GM19239 (cell line): ENCODE results near the gene LGALS7.
"Not testable (repeated sequence)": the region's sequence is repeated elsewhere in the genome, so short reads cannot be mapped to it uniquely, and the experiment has no call there.

Experiments
- DNase-seq: peaks from one replicate; pipeline ENCODE4 v3.0.0; 2011; ENCODE audit warnings: low spot score; ENCODE audit not compliant: insufficient read length
- FAIRE-seq: peaks from 2 replicates; lab custom pipeline; 2011; peaks lifted over from hg19 to GRCh38; lab: Jason Lieb, UNC

The LGALS7 gene

DNA sequence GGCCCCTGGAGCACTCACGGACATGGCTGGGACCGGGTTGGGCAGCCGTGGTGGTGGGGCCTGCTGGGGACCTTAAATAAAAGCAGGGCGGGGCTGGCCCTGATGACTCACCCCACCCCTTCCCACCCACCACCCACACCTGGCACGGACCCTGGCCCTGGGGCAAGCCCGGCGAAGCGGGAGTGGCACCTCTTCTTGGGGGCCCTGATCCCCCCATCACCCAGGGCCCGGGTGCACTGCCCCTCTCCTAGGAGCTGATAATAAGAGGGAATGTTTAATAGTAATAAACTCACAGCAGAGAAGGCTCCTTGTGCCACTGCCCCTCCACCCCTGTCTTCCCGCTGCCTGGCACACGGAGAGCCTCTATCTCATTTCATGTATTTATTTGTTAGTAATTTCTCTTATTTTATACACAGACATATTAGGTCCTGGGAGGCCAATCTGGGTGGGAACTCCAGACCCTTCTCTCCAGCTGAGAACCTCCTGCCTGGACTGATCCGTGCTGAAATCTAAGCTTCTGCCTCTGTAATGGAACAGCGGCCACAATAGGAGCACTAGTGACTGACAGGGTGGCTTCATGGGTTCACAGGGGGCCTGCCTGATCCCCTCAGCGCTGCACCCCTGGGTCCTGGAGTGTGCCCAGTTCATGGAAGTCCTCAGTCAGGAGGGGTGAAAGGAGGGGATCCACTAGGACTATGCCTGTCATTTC lies at the start of gene LGALS7:
Gene LGALS7, minus strand, starts transcription at position 49 of the 709 bp plus-strand sequence. Its CDS starts 25 bp downstream, at position 24.
- FAIRE-seq (no peak), DNase-seq (no peak)

DNA sequence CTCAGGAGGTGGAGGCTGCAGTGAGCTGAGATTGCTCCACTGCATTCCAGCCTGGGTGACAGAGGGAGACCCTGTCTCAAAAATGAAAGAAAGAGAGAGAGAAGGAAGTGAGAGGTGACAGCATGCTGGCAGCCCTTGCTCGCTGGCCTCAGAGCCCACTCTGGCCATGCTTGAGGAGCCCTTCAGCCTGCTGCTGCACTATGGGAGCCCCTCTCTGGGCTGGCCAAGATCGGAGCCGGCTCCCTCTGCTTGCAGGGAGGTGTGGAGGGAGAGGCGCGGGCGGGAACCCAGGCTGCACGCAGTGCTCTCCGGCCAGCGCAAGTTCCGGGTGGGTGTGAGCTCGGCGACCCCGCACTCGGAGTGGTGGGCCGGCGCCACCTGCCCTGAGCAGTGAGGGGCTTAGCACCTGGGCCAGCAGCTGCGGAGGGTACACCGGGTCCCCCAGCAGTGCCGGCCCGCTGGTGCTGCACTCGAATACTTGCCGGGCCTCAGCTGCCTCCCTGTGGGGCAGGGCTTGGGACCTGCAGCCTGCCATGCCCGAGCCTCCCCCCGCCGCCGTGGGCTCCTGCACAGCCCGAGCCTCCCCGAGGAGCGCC lies 48.0 kb upstream of the LGALS7 start:
- DNase-seq, FAIRE-seq: not testable (repeated sequence)

DNA sequence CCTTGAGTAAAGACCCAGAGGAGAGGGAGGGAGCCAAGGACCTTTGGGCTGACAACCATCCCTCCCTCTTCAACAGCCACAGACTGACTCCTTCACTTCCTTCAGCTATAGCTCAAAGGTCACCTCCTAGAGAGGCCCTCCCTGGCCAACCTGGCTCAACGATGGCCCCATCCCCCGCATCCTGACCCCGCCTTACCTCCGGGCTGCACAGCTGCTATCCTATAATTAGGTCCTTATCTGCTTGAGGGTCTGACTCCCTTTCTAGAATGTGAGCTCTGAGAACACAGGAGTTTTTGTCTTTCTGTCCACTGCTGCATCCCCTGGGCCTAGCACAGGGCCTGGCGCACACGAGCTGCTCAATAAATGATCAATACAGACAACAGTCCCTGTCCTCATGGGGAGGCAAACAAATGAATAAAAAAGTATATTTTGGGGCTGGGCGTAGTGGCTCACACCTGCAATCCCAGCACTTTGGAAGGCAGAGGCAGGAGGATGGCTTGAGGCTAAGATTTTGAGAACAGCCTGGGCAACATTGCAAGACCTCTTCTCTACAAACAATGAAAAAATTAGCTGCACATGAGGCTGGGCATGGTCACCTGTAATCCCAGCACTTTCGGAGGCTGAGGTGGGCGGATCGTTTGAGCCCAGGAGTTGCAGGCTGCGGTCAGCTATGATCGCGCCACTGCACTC lies 46.1 kb upstream of the LGALS7 start:
- no peak for DNase-seq

DNA sequence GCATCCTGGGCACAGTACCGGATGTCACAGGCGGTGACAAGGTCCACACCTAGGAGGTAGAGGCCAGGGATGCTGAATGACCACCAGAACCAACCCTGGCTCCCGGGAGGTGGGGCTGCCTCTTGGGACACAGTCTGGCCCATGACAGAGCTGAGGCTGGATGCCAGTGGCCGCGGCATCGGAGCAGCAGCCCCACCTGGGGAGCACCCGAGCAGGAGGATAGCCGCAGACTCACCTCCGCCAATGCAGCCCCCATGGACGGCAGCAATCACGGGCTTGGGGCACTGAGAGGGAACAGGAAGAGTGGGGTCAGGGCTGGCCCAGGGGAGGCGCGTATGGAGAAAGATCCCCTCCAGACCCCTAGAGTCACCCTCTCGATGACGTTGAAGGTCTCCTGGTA lies 43.8 kb upstream of the LGALS7 start:
- no peak for DNase-seq
- FAIRE-seq, result no peak

More for the DNA sequence above, 46.1 kb upstream of the LGALS7 start:
- FAIRE-seq, result no peak

DNA sequence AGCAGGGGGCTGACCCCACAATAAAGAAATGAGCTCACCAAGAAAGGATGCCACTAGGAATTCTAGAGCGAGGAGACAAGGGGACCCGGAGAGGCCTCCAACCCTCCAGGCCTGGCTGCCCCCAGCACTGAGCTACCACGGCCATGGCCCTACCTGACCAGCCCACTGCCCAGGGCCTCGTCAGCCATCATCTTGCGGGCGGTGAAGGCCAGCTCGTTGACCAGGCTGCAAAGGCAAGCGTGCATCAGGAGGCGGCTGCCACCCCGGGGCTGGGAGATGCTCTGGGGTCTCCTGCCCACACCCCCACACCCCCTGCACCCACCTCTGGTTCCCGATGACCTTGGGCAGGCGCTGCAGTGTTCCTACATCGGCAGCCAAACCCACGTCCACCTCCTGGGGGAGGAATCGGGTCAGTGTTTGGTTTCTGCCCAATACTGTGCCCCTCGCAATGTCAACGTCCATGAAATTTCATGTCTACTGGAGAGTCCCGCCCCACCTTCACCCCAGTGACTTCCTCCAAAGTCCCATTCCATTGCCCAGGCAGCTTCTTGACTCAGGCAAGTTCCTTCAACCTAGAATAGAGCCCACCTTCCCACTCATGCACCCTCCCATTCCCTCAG lies 42.9 kb upstream of the LGALS7 start:
- FAIRE-seq (no peak), DNase-seq (no peak)

DNA sequence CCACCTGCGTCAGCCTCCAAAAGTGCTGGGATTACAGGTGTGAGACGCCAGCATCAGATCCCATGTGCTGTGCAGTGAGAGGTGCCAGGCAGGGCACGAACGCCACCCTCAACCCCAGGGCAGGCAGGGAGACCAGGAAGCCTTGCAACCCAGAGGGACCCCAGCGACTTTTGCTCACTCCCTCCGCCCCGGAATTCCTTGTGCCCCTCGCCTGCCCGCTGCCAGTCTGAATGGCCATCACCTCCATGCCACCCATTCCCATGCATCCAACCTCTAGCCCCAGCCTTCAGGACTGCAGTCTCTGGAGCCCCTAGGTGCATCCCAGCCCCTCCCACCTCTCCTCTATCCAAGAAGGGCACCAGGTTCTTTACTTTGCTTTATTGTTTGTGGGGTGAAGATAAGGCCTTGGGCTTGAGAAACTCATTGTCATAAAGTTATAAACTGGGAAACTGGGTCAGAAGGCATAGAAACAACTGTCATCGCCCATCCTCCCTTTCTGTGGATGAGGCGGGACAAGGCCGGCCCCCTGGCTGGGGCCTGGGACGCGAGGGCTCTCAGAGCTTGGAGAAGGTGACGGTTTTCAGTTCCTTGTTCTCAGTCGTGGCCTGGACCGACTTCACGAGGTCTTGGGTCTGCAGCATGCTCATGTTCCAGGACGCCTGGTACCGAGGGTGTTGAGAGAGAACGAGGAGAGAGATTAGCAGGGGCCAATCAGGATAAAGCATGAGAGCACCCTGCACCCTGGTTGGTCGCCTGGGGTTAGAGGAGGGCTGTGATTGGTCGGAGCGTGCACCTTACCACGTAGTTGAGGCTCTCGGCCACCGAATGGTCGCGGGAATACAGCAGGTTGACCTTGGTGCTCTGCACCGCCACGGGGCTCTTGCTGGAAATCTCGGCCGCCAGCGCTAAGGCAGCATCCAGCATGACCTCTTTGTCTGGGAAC lies 42.0 kb upstream of the LGALS7 start:
- DNase-seq, result no peak
- no peak for FAIRE-seq

DNA sequence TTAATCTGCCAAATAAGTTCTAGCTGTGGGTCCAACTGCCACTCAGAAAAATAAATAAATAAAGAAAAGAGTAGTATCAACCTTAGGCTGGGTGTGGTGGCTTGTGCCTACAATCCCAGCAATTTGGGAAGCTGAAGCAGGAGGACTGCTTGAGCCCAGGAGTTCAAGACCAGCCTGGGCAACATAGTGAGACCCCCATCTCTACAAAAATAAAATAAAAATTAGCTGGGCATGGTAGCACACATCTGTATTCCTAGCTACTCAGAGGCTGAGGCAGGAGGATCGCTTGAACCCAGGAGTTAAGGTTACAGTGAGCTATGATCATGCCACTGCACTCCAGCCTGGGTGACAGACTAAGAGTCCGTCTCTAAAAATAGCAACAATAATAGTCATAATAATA lies 40.6 kb upstream of the LGALS7 start:
- not testable (repeated sequence) for DNase-seq, FAIRE-seq

DNA sequence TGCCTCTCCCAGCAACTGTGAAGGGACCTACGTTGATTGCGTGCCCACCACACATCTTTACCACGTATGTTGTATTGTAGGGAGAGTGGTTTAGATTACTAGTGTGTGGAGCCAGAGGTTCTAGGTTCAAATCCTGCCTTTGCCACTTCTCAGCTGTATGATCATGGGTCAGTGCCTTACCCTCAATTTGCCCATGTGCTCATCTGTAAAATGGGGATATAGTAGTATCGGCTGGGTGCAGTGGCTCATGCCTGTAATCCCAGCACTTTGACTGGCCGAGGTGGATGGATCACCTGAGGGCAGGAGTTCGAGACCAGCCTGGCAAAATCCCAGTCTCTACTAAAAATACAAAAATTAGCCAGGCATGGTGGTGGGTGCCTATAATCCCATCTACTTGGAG lies 40.0 kb upstream of the LGALS7 start:
- DNase-seq, result no peak
- no peak for FAIRE-seq

DNA sequence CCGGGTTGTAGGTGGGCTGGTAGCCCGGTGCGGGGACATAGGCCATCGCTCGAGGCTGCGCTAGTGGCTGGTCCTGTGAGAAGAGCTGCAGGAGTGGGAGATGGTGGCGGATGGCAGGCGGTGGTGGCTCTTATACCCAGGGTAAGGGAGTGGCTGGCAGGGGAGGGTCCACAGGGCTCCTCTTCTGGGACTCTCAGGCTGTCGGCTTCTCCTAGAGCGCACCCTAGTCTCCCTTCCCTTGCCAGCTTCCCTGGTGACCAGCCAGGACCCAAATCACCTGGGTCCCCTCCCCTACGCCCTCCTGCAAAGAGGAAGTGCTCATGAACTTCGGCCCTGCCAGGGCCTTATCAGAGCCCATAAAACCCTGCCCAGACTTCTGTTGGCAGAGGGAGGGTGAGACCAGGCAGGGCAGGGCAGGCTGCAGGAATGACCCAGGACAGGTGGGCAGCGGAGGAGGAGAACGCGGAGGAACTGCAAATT lies 39.6 kb upstream of the LGALS7 start, which contains the start of gene LGALS4:
Gene LGALS4, minus strand, starts transcription at position 105 of the 480 bp plus-strand sequence. Its CDS starts 59 bp downstream, at position 46.
- DNase-seq (no peak), FAIRE-seq (no peak)

DNA sequence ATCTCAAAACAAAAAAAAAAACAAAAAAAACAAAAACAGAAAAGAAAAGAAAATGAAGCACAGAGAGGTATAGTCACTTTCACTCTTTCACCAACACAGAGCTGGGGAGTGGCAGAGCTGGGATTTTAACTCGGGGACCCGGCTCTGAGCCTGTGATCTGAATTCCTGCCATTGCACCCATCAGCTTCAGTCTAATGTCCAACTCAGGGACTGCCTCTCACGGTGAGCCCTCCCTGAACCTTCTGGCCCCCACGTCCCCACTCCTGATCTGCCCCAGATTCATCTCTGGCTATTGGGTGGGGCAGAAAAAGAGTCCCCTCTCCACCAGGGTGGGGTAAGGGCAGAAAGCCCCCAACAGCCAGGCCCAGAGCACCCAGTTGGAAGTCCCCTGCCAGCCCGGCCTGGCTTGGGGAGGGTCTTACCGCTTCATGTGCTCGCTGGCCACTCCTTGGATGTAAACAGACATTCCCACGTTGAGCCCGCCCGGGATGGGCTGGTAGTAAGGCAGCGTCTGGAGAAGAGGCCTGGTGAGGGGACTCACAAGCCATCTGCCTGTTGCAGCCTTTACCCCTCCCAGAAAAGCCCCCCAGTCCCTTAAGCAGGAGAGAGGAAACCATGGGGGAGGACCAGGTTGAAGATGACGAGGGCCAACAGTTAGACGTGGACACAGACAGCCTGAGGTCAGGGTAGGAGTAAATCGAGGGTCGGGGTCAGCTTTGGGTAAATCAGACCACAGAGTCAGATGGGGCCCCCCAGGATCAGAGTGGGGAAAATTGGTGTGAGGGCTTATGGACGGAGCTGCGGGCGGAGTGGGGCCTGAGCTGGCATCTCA lies 38.9 kb upstream of the LGALS7 start:
- FAIRE-seq, result no peak

DNA sequence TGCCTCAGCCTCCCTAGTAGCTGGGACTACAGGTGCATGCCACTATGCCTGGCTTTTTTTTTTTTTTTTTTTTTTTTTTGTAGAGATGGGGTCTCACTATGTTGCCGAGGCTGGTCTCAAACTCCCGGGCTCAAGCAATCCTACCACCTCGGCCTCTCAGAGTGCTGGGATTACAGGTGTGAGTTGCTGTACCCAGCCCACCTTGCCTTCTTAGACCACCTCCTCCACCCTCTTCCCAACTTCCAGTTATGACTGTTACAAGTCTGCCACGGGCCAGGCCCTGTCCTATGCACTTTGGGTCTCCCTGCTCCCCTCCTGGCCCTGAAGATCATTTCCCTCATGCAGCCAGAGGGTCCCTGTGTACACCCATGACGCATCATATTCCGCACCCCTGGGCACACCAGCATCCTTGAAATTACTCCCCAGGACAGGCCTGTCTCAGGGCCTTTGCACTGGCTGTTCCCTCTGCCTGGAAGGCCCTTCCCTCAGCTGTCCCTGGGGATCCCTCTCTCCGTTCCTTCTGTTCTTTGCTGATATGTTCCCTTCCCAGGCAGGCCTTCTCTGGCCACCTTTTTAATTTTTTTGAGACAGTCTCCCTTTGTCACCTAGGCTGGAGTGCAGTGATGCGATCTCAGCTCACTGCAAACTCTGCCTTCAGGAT lies 36.4 kb upstream of the LGALS7 start:
- DNase-seq, result no peak
- no peak for FAIRE-seq

More for the DNA sequence above, 38.9 kb upstream of the LGALS7 start:
- no peak for DNase-seq

DNA sequence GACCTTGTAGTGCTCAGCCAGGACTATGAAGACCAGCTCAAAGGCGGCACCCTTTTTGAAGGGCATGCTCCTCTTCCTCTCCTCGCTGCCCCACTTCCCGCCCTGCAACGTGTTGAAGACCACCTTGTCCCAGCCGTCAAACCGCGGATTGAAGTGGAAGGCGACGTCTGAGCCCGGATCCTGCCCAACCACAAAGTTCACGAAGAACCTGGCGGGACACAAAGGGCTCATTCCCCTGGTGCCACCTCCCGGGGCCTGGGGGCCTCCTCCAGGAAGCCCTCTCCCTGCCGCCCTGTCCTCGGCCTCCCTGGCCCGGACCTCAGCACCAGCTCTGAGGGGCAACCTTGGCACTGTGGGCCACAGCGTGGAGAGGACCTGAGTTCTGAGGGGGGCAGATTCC lies 35.4 kb upstream of the LGALS7 start:
- FAIRE-seq (no peak), DNase-seq (no peak)

DNA sequence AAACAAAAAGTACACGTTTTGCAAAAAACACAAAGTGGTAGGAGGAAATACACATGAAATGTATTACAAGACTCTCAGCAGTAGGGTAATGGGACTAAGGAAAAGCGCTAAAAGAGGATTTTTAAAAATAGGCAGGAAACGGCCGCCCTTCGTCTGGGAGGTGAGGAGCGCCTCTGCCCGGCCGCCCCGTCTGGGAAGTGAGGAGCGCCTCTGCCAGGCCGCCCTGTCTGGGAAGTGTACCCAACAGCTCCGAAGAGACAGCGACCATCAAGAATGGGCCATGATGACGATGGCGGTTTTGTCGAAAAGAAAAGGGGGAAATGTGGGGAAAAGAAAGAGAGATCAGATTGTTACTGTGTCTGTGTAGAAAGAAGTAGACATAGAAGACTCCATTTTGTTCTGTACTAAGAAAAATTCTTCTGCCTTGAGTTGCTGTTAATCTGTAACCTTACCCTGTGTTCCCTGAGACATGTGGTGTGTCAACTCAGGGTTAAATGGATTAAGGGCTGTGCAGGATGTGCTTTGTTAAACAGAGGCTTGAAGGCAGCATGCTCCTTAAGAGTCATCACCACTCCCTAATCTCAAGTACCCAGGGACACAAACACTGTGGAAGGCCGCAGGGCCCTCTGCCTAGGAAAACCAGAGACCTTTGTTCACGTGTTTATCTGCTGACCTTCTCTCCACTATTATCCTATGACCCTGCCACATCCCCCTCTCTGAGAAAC lies 34.2 kb upstream of the LGALS7 start:
- not testable (repeated sequence) for DNase-seq

DNA sequence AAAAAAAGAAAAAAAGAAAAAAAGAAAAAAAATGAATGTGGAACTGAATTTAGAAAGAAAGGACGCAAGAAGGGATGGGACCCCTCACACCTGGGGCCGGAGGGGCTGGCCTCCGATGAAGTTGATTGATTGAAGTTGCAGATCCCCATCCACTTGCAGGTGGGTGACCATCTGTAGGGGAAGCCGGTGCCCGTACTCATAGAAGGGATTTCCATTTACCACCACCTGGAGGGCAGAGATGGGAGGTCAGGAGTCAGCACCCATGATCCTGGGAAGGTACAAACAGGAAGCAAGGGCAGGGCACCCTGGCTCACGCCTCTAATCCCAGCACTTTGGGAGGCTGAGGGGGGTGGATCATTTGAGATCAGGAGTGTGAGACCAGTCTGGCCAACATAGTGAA lies 33.1 kb upstream of the LGALS7 start:
- FAIRE-seq (no peak), DNase-seq (no peak)

More for the DNA sequence above, 34.2 kb upstream of the LGALS7 start:
- FAIRE-seq, result not testable (repeated sequence)

DNA sequence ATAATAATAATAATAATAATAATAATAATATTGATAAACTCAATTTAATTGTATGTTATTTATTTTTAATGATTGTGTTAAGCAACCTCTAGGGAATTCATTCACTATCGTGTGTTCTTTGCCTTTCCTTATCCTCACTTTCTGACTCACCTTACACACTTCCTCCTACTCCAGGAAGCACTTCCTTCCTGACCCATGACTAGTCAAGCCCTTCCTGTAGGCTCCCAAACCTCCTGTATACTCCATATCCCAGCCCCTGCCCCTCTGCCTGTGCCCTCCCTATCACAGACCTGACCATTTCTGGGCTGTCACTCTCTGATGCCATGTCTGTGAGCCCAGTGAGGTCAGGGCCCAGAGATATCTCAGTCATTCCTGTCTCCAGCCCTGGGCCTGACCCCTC lies 31.9 kb upstream of the LGALS7 start:
- FAIRE-seq (no peak), DNase-seq (no peak)

DNA sequence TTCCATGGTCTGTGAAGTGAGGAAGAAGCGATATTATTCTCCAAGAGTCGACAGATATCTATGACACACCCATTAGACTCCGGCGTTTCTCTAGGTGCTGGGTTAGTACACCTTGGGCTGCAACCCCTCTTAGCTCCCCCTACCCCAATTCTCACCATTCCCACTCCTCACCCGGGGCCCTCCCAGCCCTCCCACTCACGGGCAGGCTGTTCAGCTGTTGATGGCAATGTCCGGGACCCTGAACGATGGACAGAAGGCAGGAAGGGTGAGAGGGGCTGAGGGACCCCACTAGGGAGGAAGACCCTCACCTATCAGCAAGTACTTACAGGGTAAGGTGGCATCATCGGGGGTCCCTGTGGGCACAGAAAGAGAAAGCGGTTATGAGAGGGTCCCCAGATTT lies 30.2 kb upstream of the LGALS7 start:
- DNase-seq, result no peak
- no peak for FAIRE-seq

DNA sequence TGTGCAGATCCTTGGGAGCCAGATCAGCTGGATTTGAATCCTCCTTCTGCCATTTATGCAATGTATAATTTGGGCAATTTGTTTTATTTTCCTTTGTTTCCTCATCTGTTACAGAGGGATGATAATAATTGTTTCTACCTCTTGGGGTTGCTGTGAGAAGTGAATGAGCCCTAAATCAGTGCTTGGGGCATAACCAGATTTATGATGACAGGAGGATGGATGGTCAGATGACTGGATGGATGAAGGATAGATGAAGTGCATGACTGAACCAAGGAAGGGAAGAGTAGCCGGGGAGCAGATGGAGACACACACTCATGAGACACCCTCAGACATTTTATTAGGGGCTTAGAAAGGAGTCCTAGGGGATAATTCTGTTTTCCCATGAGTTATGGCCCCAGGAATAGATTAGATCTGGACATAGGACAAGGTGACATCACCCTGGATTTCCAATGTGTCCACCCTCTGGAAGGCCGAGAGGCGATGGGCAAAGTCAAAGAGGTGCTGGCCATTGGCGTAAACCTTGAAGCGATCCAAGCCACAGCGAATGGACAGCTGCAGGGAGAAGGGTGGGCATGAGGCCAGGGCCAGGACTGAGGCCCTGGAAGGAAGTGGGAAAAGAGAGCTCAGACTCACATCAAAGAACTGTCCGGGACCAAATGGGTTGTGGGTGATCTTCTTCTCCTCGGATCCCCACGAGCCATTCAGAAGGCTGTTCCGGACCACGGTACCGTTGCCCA lies 28.2 kb upstream of the LGALS7 start:
- FAIRE-seq, result no peak
- DNase-seq, result no peak
